Superior temporal gyrus (tissue), 1 donor: ENCODE data around the gene CCSER1.
"Not testable (repeated sequence)": the region's sequence is repeated elsewhere in the genome, so short reads cannot be mapped to it uniquely, and the experiment has no call there.

Source experiments
- DNase-seq: peaks from one replicate; pipeline ENCODE4 v3.0.0-alpha.2; 2016; ENCODE audit errors: extremely low spot score

Gene CCSER1

GRCh38 chr4:91527056-91527455 lies 1399.9 kb downstream of the CCSER1 start:
- no peak for DNase-seq

GRCh38 chr4:91567594-91567993 lies 1440.4 kb downstream of the CCSER1 start:
- DNase-seq = no peak

GRCh38 chr4:91577864-91578263 lies 1450.7 kb downstream of the CCSER1 start:
- no peak for DNase-seq

- DNase-seq = no peak
Measured at GRCh38 chr4:91590260-91590659, 1463.1 kb downstream of the CCSER1 start.

GRCh38 chr4:91592125-91592524 lies 1464.9 kb downstream of the CCSER1 start:
- no peak for DNase-seq

- DNase-seq = no peak
Measured at GRCh38 chr4:91596718-91597117, 1469.5 kb downstream of the CCSER1 start.

GRCh38 chr4:91598696-91599095 lies 1471.5 kb downstream of the CCSER1 start:
- DNase-seq = no peak

- DNase-seq = no peak
Measured at GRCh38 chr4:91600301-91600700, 1473.1 kb downstream of the CCSER1 start.

GRCh38 chr4:91601401-91601800 lies 1474.2 kb downstream of the CCSER1 start:
- DNase-seq = no peak

GRCh38 chr4:91611782-91612181 lies 1484.6 kb downstream of the CCSER1 start:
- no peak for DNase-seq

- no peak for DNase-seq
Measured at GRCh38 chr4:91620952-91621351, 1493.8 kb downstream of the CCSER1 start.

- DNase-seq = no peak
Measured at GRCh38 chr4:91621446-91621845, 1494.3 kb downstream of the CCSER1 start.

GRCh38 chr4:91622925-91623602 lies 1495.9 kb downstream of the CCSER1 start:
- DNase-seq = no peak

- not testable (repeated sequence) for DNase-seq
Measured at GRCh38 chr4:91623603-91623967, 1496.4 kb downstream of the CCSER1 start.

- DNase-seq = no peak
Measured at GRCh38 chr4:91630054-91630453, 1502.9 kb downstream of the CCSER1 start.

GRCh38 chr4:91630764-91631163 lies 1503.6 kb downstream of the CCSER1 start:
- DNase-seq = no peak

GRCh38 chr4:91631335-91631734 lies 1504.1 kb downstream of the CCSER1 start:
- no peak for DNase-seq

GRCh38 chr4:91636083-91636482 lies 1508.9 kb downstream of the CCSER1 start:
- no peak for DNase-seq
